ENCODE data around the gene RWDD3.

The RWDD3 gene

GRCh38 chr1:95233737-95234500 lies at the start of gene RWDD3:
RWDD3 (plus strand) TSS chr1:95234210; CDS start chr1:95234231, 21 bp downstream.
- in situ Hi-C loops (cut with MboI; ENCODE audit: low sequenced_read_pairs): no loop called here

- in situ Hi-C loops (cut with MboI; ENCODE audit: low sequenced_read_pairs): no loop called here
These were observed 47.9 kb upstream of the RWDD3 start for GRCh38 chr1:95186149-95186548.

- in situ Hi-C loops (cut with MboI; ENCODE audit: low sequenced_read_pairs): no loop called here
These were observed 40.4 kb upstream of the RWDD3 start for GRCh38 chr1:95193591-95193990.

- in situ Hi-C loops (cut with MboI; ENCODE audit: low sequenced_read_pairs): no loop called here
These were observed 39.0 kb upstream of the RWDD3 start for GRCh38 chr1:95195046-95195445.

- in situ Hi-C loops (cut with MboI; ENCODE audit: low sequenced_read_pairs): no loop called here
These were observed 38.0 kb upstream of the RWDD3 start for GRCh38 chr1:95196017-95196416.

GRCh38 chr1:95197616-95198252 lies 36.3 kb upstream of the RWDD3 start:
- in situ Hi-C loops (cut with MboI; ENCODE audit: low sequenced_read_pairs): no loop called here

GRCh38 chr1:95201905-95202304 lies 32.1 kb upstream of the RWDD3 start:
- in situ Hi-C loops (cut with MboI; ENCODE audit: low sequenced_read_pairs): no loop called here

GRCh38 chr1:95203908-95204437 lies 30.0 kb upstream of the RWDD3 start:
- in situ Hi-C loops (cut with MboI; ENCODE audit: low sequenced_read_pairs): no loop called here

- in situ Hi-C loops (cut with MboI; ENCODE audit: low sequenced_read_pairs): no loop called here
These were observed 27.5 kb upstream of the RWDD3 start for GRCh38 chr1:95206514-95206913.

GRCh38 chr1:95207223-95207935 lies 26.6 kb upstream of the RWDD3 start:
- in situ Hi-C loops (cut with MboI; ENCODE audit: low sequenced_read_pairs): no loop called here

- in situ Hi-C loops (cut with MboI; ENCODE audit: low sequenced_read_pairs): no loop called here
These were observed 25.1 kb upstream of the RWDD3 start for GRCh38 chr1:95208876-95209275.

- in situ Hi-C loops (cut with MboI; ENCODE audit: low sequenced_read_pairs): no loop called here
These were observed 24.7 kb upstream of the RWDD3 start for GRCh38 chr1:95209291-95209690.

- in situ Hi-C loops (cut with MboI; ENCODE audit: low sequenced_read_pairs): no loop called here
These were observed 17.6 kb upstream of the RWDD3 start for GRCh38 chr1:95216292-95216990.

- in situ Hi-C loops (cut with MboI; ENCODE audit: low sequenced_read_pairs): no loop called here
These were observed 16.6 kb upstream of the RWDD3 start for GRCh38 chr1:95217371-95217770.

- in situ Hi-C loops (cut with MboI; ENCODE audit: low sequenced_read_pairs): no loop called here
These were observed 14.6 kb upstream of the RWDD3 start for GRCh38 chr1:95219407-95219806.

- in situ Hi-C loops (cut with MboI; ENCODE audit: low sequenced_read_pairs): no loop called here
These were observed 12.7 kb upstream of the RWDD3 start for GRCh38 chr1:95221306-95221705.

GRCh38 chr1:95222629-95223028 lies 11.4 kb upstream of the RWDD3 start:
- in situ Hi-C loops (cut with MboI; ENCODE audit: low sequenced_read_pairs): no loop called here

- in situ Hi-C loops (cut with MboI; ENCODE audit: low sequenced_read_pairs): no loop called here
These were observed 10.9 kb upstream of the RWDD3 start for GRCh38 chr1:95223110-95223509.

GRCh38 chr1:95226781-95227660 lies 7.0 kb upstream of the RWDD3 start:
- in situ Hi-C loops (cut with MboI; ENCODE audit: low sequenced_read_pairs): no loop called here

GRCh38 chr1:95229037-95229436 lies 5.0 kb upstream of the RWDD3 start:
- in situ Hi-C loops (cut with MboI; ENCODE audit: low sequenced_read_pairs): no loop called here
